Urothelium cell line (cell line): ENCODE measurements around the gene DCLK3.
A peak's percentile ranks its signal among the peaks of the same experiment; 100 is the strongest.

Experiments used
- DNase-seq: peaks from one replicate; pipeline ENCODE4 v3.0.0; 2011; ENCODE audit warnings: low spot score, mixed read lengths
- FAIRE-seq: peaks from 2 replicates; lab custom pipeline; 2011; peaks lifted over from hg19 to GRCh38; lab: Jason Lieb, UNC

DCLK3 gene

DNA sequence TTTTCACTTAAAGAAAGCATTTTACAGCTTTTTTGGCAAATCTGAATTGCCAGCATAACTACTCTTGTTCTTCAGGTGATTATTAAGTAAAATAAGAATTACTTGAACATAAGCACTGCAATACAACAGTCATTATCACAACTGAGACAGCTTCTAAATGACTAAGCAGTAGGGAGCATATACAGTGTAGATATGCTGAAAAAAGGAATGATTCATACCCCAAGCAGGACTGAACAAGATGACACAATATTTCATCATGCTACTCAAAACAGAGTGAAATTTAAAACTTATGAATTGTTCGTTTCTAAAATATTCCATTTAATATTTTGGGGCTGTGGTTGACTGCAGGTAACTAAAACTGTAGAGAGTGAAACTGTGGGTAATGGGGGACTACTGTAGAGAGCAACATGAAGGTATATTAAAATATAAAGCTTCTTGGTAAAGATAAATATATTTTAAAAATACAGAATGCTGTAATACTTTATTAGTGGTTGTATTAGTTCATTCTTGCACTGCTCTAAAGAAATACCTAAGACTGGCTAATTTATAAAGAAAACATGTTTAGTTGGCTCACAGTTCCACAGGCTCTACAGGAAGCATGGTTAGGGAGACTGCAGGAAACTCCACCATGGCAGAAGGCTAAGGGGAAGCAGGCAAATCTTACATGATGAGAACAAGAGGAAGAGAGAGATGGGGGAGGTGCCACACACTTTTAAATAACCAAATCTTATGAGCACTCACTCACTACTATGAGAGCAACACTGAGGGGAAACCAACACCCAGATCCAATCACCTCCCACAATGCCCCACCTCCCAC, 84.8 kb downstream of the DCLK3 start:
- FAIRE-seq (no peak), DNase-seq (peak; percentile 33)

DNA sequence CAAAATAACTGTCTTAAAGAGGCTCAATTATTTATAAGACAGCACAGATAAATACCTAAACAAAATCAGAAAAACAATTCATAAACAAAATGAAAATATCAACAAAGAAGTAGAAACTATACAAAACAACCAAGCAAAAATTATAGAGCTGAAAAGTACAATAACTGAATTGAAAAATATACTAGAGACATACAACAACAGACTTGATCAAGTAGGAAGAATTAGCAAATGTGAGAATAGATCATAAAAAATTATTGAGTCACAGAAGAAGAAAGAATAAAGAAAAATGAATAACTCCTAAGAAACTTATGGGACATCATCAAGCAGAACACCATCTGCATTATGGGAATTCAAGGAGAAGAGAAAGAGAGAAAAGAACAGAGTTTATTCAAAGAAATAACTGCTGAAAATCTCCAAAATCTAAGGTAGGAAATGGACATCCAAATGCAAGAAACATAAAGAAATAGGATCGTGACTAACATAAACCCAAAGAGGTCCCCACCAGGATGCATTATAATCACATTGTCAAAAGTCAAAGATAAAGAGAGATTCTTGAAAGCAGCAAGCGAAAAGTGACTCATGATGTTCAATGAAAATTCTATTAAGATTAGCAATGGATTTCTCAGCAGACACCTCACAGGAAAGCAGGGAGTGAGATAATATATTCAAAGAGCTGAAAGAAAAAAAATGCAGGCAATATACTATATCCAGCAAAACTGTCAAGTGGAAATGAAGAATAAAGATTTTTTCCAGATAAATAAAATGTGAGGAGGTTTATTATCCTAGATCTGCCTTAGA, 85.9 kb downstream of the DCLK3 start:
- DNase-seq (no peak), FAIRE-seq (no peak)

DNA sequence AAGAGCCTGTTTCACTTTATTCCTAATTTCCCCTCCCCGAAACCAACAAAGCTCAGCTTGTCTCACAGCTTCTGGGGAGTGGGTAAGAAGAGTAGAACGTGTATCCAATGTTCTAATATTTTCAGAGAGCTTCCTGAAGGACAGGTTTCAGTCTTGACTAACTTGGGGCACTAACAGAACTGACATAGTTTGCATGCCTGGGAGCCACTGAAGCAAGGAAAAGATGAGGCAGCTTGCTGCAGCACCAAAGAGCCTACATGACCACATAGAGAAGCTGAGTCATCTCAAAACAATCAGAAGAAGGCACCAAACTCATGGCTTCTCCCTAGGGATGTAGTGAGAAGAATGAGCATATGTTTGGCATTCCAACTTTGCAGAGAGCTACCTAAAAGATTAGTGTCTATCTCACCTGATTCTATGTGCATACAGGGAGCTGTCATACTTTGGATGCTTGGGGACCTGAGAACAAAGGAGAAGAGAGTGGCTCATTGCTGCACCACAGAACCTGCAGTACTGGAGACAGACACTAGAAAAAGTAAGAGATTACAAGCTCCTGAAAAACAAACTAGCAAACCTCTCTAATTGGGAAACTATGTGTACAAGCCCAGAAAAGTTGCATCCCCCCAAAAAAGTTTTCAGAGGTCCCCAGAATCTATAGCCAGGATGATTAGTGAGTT, 86.9 kb downstream of the DCLK3 start:
- peak; percentile 86 for FAIRE-seq

DNA sequence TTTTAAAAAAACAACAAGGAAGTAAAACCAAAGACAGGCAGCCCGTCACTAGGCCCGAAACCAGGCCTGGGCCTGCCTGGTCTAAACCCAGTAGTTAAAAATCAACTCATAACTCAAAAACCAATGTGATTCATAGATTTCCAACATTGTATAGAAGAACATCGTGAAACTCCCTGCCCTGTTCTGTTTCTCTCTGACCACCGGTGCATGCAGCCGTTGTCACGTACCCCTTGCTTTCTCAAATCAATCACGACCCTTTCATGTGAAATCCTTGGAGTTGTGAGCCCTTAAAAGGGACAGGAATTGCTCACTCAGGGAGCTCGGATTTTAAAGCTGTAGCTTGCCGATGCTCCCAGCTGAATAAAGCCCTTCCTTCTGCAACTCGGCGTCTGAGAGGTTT, 89.5 kb downstream of the DCLK3 start:
- FAIRE-seq (no peak), DNase-seq (no peak)

More for the DNA sequence above, 86.9 kb downstream of the DCLK3 start:
- peak; percentile 81 for DNase-seq

DNA sequence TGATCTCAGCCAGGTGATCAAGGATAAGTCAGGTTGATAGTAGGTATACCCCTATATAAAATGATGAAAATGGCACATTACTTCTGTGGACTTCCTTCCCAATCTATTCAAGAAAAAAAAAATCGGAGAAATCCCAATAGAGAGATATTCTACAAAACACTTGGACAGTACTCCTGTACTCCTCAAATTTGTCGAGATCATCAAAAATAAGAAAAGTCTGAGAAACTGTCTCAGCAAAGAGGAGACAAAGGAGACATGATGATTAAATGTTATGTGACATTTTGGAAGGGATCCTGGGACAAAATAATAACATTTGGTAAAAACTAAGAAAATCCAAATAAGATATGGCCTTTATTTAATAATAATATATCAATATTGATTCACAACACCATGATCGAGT, 94.6 kb downstream of the DCLK3 start:
- DNase-seq (no peak), FAIRE-seq (no peak)

DNA sequence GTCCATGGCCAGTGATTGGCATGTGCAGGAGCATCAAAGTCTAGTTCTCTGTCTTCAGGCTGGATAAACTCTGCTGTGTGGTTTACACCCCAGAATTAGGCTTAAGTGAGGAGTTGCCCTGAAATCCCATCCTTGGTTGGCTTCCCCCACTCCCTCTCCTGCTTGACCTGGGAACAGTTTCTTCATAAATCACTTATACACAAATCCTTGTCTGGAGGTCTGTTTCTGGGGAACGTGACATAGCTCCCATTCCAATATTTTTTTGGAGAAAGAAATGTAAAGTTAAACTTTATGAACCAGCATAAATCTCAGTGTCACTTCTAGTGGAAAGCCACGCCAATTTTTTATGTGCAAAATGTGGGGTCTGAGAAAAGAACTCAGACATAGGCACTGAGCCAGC, 98.2 kb downstream of the DCLK3 start:
- no peak for FAIRE-seq
- DNase-seq, result no peak

DNA sequence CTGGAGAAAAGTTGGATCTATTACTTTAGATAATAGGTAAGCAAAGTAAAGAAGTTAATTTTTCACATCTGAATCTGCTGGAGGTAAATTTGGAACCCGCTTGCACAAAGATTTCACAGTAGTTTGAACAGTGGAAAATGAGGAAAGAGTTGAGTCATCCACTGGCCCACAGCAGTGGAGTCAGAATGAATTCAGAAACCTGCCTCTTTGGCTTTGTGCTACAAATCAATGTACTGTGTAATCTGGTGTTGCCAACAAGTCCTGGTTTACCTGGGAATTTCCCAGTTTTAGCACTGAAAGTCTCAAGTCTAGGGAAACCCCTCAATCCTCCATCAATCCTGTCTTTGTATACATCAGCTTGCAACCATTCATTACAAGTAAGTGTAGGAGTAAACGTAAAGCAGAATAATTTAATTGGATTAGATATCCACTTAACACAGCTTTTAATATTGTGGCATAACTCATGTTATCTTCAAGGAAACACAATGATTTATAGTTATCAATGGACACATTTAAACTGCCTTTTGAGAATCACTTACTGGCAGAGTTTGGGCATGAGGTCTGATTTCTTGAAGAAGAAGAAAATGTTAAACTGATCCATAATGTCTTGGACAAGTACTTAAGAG, 100.6 kb downstream of the DCLK3 start:
- DNase-seq, result no peak
- FAIRE-seq, result no peak

DNA sequence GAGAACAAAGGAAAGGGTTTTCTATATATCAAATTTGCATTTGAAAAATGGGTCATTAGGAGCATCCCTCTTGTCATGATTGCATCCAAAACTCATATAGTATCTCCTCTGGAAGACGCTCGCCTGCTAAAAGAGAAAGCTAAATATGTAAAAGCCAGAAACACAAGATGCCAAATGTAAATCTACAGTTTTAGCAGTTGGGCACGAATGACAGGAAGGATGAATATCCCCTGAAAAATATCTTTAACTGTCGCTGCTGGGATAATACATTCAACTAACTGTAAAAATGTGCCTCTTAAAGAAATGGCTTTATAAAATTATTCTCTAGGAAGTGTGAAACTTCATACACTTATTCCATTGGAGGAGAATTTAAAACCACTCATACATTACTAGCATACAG, 101.7 kb downstream of the DCLK3 start:
- FAIRE-seq (no peak), DNase-seq (no peak)
